ENCODE data around the gene AKT3.

AKT3 gene

GRCh38 chr1:243642936-243643335 lies 207.1 kb downstream of the AKT3 start:
- no peak for TF ChIP-seq CTCF (IDR thresholded peaks at IDR 0.05; ENCODE audit: control insufficient read depth, extremely low read depth, insufficient read depth)
- H3K4me3 ChIP-seq (ENCODE audit: low read depth, low read length): no peak overlapping the region
- DNase-seq (ENCODE audit: low read depth): no peak

- no peak for DNase-seq (ENCODE audit: low read depth)
- H3K4me3 ChIP-seq (ENCODE audit: low read depth, low read length): no peak overlapping the region
- TF ChIP-seq CTCF (IDR thresholded peaks at IDR 0.05; ENCODE audit: control insufficient read depth, extremely low read depth, insufficient read depth): no peak
These were observed 210.9 kb downstream of the AKT3 start for GRCh38 chr1:243639027-243639658.

GRCh38 chr1:243638186-243638585 lies 211.9 kb downstream of the AKT3 start:
- H3K4me3 ChIP-seq (ENCODE audit: low read depth, low read length): no peak overlapping the region
- TF ChIP-seq CTCF (IDR thresholded peaks at IDR 0.05; ENCODE audit: control insufficient read depth, extremely low read depth, insufficient read depth): no peak
- DNase-seq (ENCODE audit: low read depth): no peak

GRCh38 chr1:243628476-243628907 lies 221.6 kb downstream of the AKT3 start:
- no peak overlapping the region for H3K4me3 ChIP-seq (ENCODE audit: low read depth, low read length)
- DNase-seq (ENCODE audit: low read depth): no peak
- no peak for TF ChIP-seq CTCF (IDR thresholded peaks at IDR 0.05; ENCODE audit: control insufficient read depth, extremely low read depth, insufficient read depth)

GRCh38 chr1:243623841-243624240 lies 226.2 kb downstream of the AKT3 start:
- no peak for TF ChIP-seq CTCF (IDR thresholded peaks at IDR 0.05; ENCODE audit: control insufficient read depth, extremely low read depth, insufficient read depth)
- DNase-seq (ENCODE audit: low read depth): no peak
- no peak overlapping the region for H3K4me3 ChIP-seq (ENCODE audit: low read depth, low read length)

GRCh38 chr1:243621973-243622372 lies 228.1 kb downstream of the AKT3 start:
- no peak overlapping the region for H3K4me3 ChIP-seq (ENCODE audit: low read depth, low read length)
- no peak for DNase-seq (ENCODE audit: low read depth)
- TF ChIP-seq CTCF (IDR thresholded peaks at IDR 0.05; ENCODE audit: control insufficient read depth, extremely low read depth, insufficient read depth): no peak

- no peak for DNase-seq (ENCODE audit: low read depth)
- no peak overlapping the region for H3K4me3 ChIP-seq (ENCODE audit: low read depth, low read length)
- no peak for TF ChIP-seq CTCF (IDR thresholded peaks at IDR 0.05; ENCODE audit: control insufficient read depth, extremely low read depth, insufficient read depth)
These were observed 229.9 kb downstream of the AKT3 start for GRCh38 chr1:243620096-243620495.
